ENCODE measurements around the gene AKT1.

DNA sequence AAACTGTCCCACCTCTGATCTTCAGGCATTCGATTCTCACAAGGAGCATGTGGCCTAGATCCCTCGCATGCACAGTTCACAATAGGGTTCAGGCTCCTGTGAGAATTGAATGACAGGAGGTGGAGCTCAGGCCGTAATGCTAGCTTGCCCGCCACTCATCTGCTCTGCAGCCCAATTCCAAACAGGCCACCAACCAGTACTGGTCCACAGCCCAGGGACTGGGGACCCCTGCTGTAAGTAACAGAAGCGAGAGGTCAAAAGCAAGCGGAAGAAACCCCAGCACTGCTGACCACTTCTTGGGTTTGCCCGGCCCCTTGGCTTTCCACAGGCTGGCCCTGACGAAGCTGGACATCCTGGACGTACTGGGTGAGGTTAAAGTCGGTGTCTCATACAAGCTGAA is 51.1 kb downstream of the AKT1 start:
- TF ChIP-seq ATF7-NPFF (CRISPR knock-in tag; IDR thresholded peaks at IDR 0.05; ENCODE audit: low read depth) (no peak), ZNF292 (CRISPR knock-in tag; IDR thresholded peaks at IDR 0.05; ENCODE audit: borderline replicate concordance, low read depth) (no peak), SP1 (IDR thresholded peaks at IDR 0.05) (no peak), SP1 (CRISPR knock-in tag; IDR thresholded peaks at IDR 0.05) (no peak), EZH2 (conservative IDR thresholded peaks at IDR 0.05; ENCODE audit: low read depth, low read length) (no peak), ISX (CRISPR knock-in tag; conservative IDR thresholded peaks at IDR 0.05) (no peak), ZNF232 (CRISPR knock-in tag; IDR thresholded peaks at IDR 0.05; ENCODE audit: borderline replicate concordance) (no peak), ZSCAN31 (CRISPR knock-in tag; IDR thresholded peaks at IDR 0.05; ENCODE audit: low read depth) (no peak), HDAC1 (CRISPR knock-in tag; IDR thresholded peaks at IDR 0.05) (no peak)
- TF ChIP-seq, protein P1, sequence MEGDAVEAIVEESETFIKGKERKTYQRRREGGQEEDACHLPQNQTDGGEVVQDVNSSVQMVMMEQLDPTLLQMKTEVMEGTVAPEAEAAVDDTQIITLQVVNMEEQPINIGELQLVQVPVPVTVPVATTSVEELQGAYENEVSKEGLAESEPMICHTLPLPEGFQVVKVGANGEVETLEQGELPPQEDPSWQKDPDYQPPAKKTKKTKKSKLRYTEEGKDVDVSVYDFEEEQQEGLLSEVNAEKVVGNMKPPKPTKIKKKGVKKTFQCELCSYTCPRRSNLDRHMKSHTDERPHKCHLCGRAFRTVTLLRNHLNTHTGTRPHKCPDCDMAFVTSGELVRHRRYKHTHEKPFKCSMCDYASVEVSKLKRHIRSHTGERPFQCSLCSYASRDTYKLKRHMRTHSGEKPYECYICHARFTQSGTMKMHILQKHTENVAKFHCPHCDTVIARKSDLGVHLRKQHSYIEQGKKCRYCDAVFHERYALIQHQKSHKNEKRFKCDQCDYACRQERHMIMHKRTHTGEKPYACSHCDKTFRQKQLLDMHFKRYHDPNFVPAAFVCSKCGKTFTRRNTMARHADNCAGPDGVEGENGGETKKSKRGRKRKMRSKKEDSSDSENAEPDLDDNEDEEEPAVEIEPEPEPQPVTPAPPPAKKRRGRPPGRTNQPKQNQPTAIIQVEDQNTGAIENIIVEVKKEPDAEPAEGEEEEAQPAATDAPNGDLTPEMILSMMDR (CRISPR knock-in tag; IDR thresholded peaks at IDR 0.05): no peak
- TF ChIP-seq, protein P2, sequence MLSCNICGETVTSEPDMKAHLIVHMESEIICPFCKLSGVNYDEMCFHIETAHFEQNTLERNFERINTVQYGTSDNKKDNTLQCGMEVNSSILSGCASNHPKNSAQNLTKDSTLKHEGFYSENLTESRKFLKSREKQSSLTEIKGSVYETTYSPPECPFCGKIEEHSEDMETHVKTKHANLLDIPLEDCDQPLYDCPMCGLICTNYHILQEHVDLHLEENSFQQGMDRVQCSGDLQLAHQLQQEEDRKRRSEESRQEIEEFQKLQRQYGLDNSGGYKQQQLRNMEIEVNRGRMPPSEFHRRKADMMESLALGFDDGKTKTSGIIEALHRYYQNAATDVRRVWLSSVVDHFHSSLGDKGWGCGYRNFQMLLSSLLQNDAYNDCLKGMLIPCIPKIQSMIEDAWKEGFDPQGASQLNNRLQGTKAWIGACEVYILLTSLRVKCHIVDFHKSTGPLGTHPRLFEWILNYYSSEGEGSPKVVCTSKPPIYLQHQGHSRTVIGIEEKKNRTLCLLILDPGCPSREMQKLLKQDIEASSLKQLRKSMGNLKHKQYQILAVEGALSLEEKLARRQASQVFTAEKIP (CRISPR knock-in tag; IDR thresholded peaks at IDR 0.05; ENCODE audit: borderline replicate concordance): no peak
